Peyer's patch (tissue), 4 donors: ENCODE data around the gene BICRAL.

ENCODE experiments used
- POLR2A ChIP-seq, 2 donors: fragments of 450-650 bp; IDR thresholded peaks; one replicate each; pipeline ENCODE4 v1.5.1; 2017; ENCODE audit warnings: antibody characterized with exemption in 2 of 2, mild to moderate bottlenecking in 2 of 2, moderate library complexity in 2 of 2
- TF ChIP-seq, protein P1 (sequence below), 6 experiments: fragments of 450-650 bp in 4 of 6; fragments of 200-600 bp in 2 of 6; sonication (generic) in 1 of 6; IDR thresholded peaks; one replicate each; pipeline ENCODE4 v1.5.1; 2017 to 2019; ENCODE audit warnings: antibody characterized with exemption in 6 of 6, mild to moderate bottlenecking in 3 of 6, moderate library complexity in 1 of 6

DNA sequence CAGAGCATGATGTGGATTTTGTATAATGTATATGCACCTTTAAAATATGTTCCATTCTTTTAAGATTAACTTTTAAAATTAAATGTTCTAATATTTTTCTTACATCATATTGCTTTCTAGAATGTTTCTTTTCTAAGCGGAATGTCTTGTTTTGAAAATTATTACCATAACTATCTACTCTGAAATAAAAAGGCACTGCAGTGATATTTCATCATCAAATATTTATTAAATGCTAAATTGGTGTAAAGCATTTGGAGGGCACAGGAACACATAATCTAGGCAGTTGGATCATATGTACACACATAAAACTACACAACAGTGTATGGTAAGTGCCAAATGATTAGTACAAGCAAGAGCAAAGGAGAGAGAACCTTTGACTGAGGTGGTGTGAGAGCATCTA, 13.8 kb downstream of the BICRAL start:
- TF ChIP-seq, protein P1, sequence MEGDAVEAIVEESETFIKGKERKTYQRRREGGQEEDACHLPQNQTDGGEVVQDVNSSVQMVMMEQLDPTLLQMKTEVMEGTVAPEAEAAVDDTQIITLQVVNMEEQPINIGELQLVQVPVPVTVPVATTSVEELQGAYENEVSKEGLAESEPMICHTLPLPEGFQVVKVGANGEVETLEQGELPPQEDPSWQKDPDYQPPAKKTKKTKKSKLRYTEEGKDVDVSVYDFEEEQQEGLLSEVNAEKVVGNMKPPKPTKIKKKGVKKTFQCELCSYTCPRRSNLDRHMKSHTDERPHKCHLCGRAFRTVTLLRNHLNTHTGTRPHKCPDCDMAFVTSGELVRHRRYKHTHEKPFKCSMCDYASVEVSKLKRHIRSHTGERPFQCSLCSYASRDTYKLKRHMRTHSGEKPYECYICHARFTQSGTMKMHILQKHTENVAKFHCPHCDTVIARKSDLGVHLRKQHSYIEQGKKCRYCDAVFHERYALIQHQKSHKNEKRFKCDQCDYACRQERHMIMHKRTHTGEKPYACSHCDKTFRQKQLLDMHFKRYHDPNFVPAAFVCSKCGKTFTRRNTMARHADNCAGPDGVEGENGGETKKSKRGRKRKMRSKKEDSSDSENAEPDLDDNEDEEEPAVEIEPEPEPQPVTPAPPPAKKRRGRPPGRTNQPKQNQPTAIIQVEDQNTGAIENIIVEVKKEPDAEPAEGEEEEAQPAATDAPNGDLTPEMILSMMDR (IDR thresholded peaks at IDR 0.05) = no peak
- no peak for TF ChIP-seq POLR2A (IDR thresholded peaks at IDR 0.05)
